ENCODE results near the gene NT5C1B.
"Not testable (repeated sequence)": the region's sequence is repeated elsewhere in the genome, so short reads cannot be mapped to it uniquely, and the experiment has no call there.

The NT5C1B gene

GRCh38 chr2:18589354-18589753 is at the start of gene NT5C1B:
TSS of gene NT5C1B (minus strand) at chr2:18589569. CDS start at chr2:18589468, 101 bp downstream.
- H3K36me3 ChIP-seq (replicated peaks), result no peaks in the 10 kb centered on the region
- no peak within 1 kb of the TSS for H3K4me3 ChIP-seq
- H3K4me1 ChIP-seq, result no peaks in the 10 kb centered on the region
- H3K9me3 ChIP-seq, result no peaks in the 10 kb centered on the region
- H3K27me3 ChIP-seq (ENCODE audit: low read depth), result no peaks in the 10 kb centered on the region
- in situ Hi-C loops (cut with MboI; ENCODE audit: low sequenced_read_pairs), result no loop called here
- no peak for DNase-seq (ENCODE audit: low spot score in 2 of 2)

GRCh38 chr2:18637196-18637595 is 47.8 kb upstream of the NT5C1B start:
- Histone ChIP-seq H3K4me1 (no peaks in the 10 kb centered on the region), H3K4me3 (no peak overlapping the region), H3K27me3 (ENCODE audit: low read depth) (no peaks in the 10 kb centered on the region), H3K36me3 (replicated peaks) (no peaks in the 10 kb centered on the region), H3K9me3 (peaks cover 3% of the 10 kb centered on the region; the same call in 1 of the 2 replicates)
- DNase-seq (ENCODE audit: low spot score in 2 of 2), result no peak
- in situ Hi-C loops (cut with MboI; ENCODE audit: low sequenced_read_pairs), result no loop called here

- DNase-seq (ENCODE audit: low spot score in 2 of 2); H3K36me3 ChIP-seq (replicated peaks); in situ Hi-C loops (cut with MboI; ENCODE audit: low sequenced_read_pairs); H3K4me1 ChIP-seq; H3K27me3 ChIP-seq (ENCODE audit: low read depth); H3K4me3 ChIP-seq; H3K9me3 ChIP-seq: not testable (repeated sequence)
These were observed 43.3 kb upstream of the NT5C1B start for GRCh38 chr2:18632699-18633098.

GRCh38 chr2:18630941-18631340 is 41.6 kb upstream of the NT5C1B start:
- Histone ChIP-seq H3K4me1 (no peaks in the 10 kb centered on the region), H3K27me3 (ENCODE audit: low read depth) (no peaks in the 10 kb centered on the region), H3K36me3 (replicated peaks) (no peaks in the 10 kb centered on the region), H3K4me3 (no peak overlapping the region), H3K9me3 (no peaks in the 10 kb centered on the region)
- in situ Hi-C loops (cut with MboI; ENCODE audit: low sequenced_read_pairs), result no loop called here
- DNase-seq (ENCODE audit: low spot score in 2 of 2), result no peak

GRCh38 chr2:18630541-18630940 is 41.2 kb upstream of the NT5C1B start:
- Histone ChIP-seq H3K4me1 (no peaks in the 10 kb centered on the region), H3K9me3 (no peaks in the 10 kb centered on the region)
- in situ Hi-C loops (cut with MboI; ENCODE audit: low sequenced_read_pairs), result no loop called here

GRCh38 chr2:18630101-18630500 is 40.7 kb upstream of the NT5C1B start:
- Histone ChIP-seq H3K4me1 (no peaks in the 10 kb centered on the region), H3K36me3 (replicated peaks) (no peaks in the 10 kb centered on the region), H3K9me3 (no peaks in the 10 kb centered on the region), H3K4me3 (no peak overlapping the region), H3K27me3 (ENCODE audit: low read depth) (no peaks in the 10 kb centered on the region)
- in situ Hi-C loops (cut with MboI; ENCODE audit: low sequenced_read_pairs), result no loop called here
- no peak for DNase-seq (ENCODE audit: low spot score in 2 of 2)

More at GRCh38 chr2:18630541-18630940, 41.2 kb upstream of the NT5C1B start:
- Histone ChIP-seq H3K36me3 (replicated peaks) (no peaks in the 10 kb centered on the region), H3K4me3 (no peak overlapping the region), H3K27me3 (ENCODE audit: low read depth) (no peaks in the 10 kb centered on the region)
- no peak for DNase-seq (ENCODE audit: low spot score in 2 of 2)

GRCh38 chr2:18626958-18627650 is 37.7 kb upstream of the NT5C1B start:
- no peak overlapping the region for H3K4me3 ChIP-seq
- no peaks in the 10 kb centered on the region for H3K36me3 ChIP-seq (replicated peaks)
- DNase-seq (ENCODE audit: low spot score in 2 of 2), result no peak
- H3K4me1 ChIP-seq, result no peaks in the 10 kb centered on the region
- in situ Hi-C loops (cut with MboI; ENCODE audit: low sequenced_read_pairs), result no loop called here
- H3K9me3 ChIP-seq, result no peaks in the 10 kb centered on the region
- no peaks in the 10 kb centered on the region for H3K27me3 ChIP-seq (ENCODE audit: low read depth)

- no peaks in the 10 kb centered on the region for H3K4me1 ChIP-seq
- H3K4me3 ChIP-seq, result no peak overlapping the region
- no peak for DNase-seq (ENCODE audit: low spot score in 2 of 2)
- in situ Hi-C loops (cut with MboI; ENCODE audit: low sequenced_read_pairs), result no loop called here
- H3K9me3 ChIP-seq, result no peaks in the 10 kb centered on the region
- no peaks in the 10 kb centered on the region for H3K36me3 ChIP-seq (replicated peaks)
- H3K27me3 ChIP-seq (ENCODE audit: low read depth), result no peaks in the 10 kb centered on the region
These were observed 36.9 kb upstream of the NT5C1B start for GRCh38 chr2:18626256-18626668.

GRCh38 chr2:18625563-18625962 is 36.2 kb upstream of the NT5C1B start:
- no peaks in the 10 kb centered on the region for H3K36me3 ChIP-seq (replicated peaks)
- DNase-seq (ENCODE audit: low spot score in 2 of 2), result no peak
- H3K4me1 ChIP-seq, result no peaks in the 10 kb centered on the region
- no peaks in the 10 kb centered on the region for H3K9me3 ChIP-seq
- H3K27me3 ChIP-seq (ENCODE audit: low read depth), result no peaks in the 10 kb centered on the region
- H3K4me3 ChIP-seq, result no peak overlapping the region
- in situ Hi-C loops (cut with MboI; ENCODE audit: low sequenced_read_pairs), result no loop called here

GRCh38 chr2:18623782-18624181 is 34.4 kb upstream of the NT5C1B start:
- Histone ChIP-seq H3K36me3 (replicated peaks) (no peaks in the 10 kb centered on the region), H3K4me1 (no peaks in the 10 kb centered on the region), H3K4me3 (no peak overlapping the region), H3K27me3 (ENCODE audit: low read depth) (no peaks in the 10 kb centered on the region), H3K9me3 (no peaks in the 10 kb centered on the region)
- in situ Hi-C loops (cut with MboI; ENCODE audit: low sequenced_read_pairs), result no loop called here
- no peak for DNase-seq (ENCODE audit: low spot score in 2 of 2)

GRCh38 chr2:18620867-18621632 is 31.7 kb upstream of the NT5C1B start:
- Histone ChIP-seq H3K36me3 (replicated peaks) (no peaks in the 10 kb centered on the region), H3K4me1 (no peaks in the 10 kb centered on the region), H3K9me3 (no peaks in the 10 kb centered on the region), H3K27me3 (ENCODE audit: low read depth) (no peaks in the 10 kb centered on the region), H3K4me3 (no peak overlapping the region)
- in situ Hi-C loops (cut with MboI; ENCODE audit: low sequenced_read_pairs), result no loop called here
- no peak for DNase-seq (ENCODE audit: low spot score in 2 of 2)

GRCh38 chr2:18619091-18619490 is 29.7 kb upstream of the NT5C1B start:
- H3K4me1 ChIP-seq, result no peaks in the 10 kb centered on the region
- no peak for DNase-seq (ENCODE audit: low spot score in 2 of 2)
- in situ Hi-C loops (cut with MboI; ENCODE audit: low sequenced_read_pairs), result no loop called here
- H3K9me3 ChIP-seq, result no peaks in the 10 kb centered on the region
- H3K27me3 ChIP-seq (ENCODE audit: low read depth), result no peaks in the 10 kb centered on the region
- no peak overlapping the region for H3K4me3 ChIP-seq
- no peaks in the 10 kb centered on the region for H3K36me3 ChIP-seq (replicated peaks)

GRCh38 chr2:18614041-18614440 is 24.7 kb upstream of the NT5C1B start:
- Histone ChIP-seq H3K9me3 (no peaks in the 10 kb centered on the region), H3K4me1 (no peaks in the 10 kb centered on the region), H3K4me3 (no peak overlapping the region), H3K27me3 (ENCODE audit: low read depth) (no peaks in the 10 kb centered on the region), H3K36me3 (replicated peaks) (no peaks in the 10 kb centered on the region)
- DNase-seq (ENCODE audit: low spot score in 2 of 2), result no peak
- in situ Hi-C loops (cut with MboI; ENCODE audit: low sequenced_read_pairs), result no loop called here

GRCh38 chr2:18612133-18612532 is 22.8 kb upstream of the NT5C1B start:
- H3K4me1 ChIP-seq, result no peaks in the 10 kb centered on the region
- in situ Hi-C loops (cut with MboI; ENCODE audit: low sequenced_read_pairs), result no loop called here
- H3K27me3 ChIP-seq (ENCODE audit: low read depth), result no peaks in the 10 kb centered on the region
- H3K9me3 ChIP-seq, result no peaks in the 10 kb centered on the region
- H3K4me3 ChIP-seq, result no peak overlapping the region
- H3K36me3 ChIP-seq (replicated peaks), result no peaks in the 10 kb centered on the region
- no peak for DNase-seq (ENCODE audit: low spot score in 2 of 2)
